ENCODE measurements around the gene C14orf93. TPM values are rescaled to one million over a fixed set of nuclear protein-coding genes. Genes with fewer than 3 reads are reported as not detected.
A peak's percentile ranks its signal among the peaks of the same experiment; 100 is the strongest.

Gene C14orf93
- total RNA-seq, 2 donors from 2014 or later, result 9.0 to 9.1 TPM

GRCh38 chr14:22985894-22986507, 23.9 kb downstream of the C14orf93 start:
- Mint-ChIP-seq H3K27ac (no peak overlapping the region), H3K36me3 (ENCODE audit: low read depth) (peaks cover 3% of the 10 kb centered on the region), H3K4me1 (peaks cover 4% of the 10 kb centered on the region), H3K4me3 (no peak overlapping the region), H3K27me3 (no peaks in the 10 kb centered on the region)
- ATAC-seq, result no peak
- H3K9me3 ChIP-seq (ENCODE audit: control insufficient read depth, low read length, poor library complexity, severe bottlenecking), result no peaks in the 10 kb centered on the region
- DNase-seq, result no peak

- H3K27ac Mint-ChIP-seq, result no peak overlapping the region
- DNase-seq (no peak), ATAC-seq (no peak)
- H3K9me3 ChIP-seq (ENCODE audit: control insufficient read depth, low read length, poor library complexity, severe bottlenecking), result no peaks in the 10 kb centered on the region
- peaks cover 5% of the 10 kb centered on the region for H3K4me1 Mint-ChIP-seq
- H3K27me3 Mint-ChIP-seq, result no peaks in the 10 kb centered on the region
- H3K4me3 Mint-ChIP-seq, result peak overlapping the region; percentile 52
- H3K36me3 Mint-ChIP-seq (ENCODE audit: low read depth), result peaks cover 3% of the 10 kb centered on the region
These were observed 24.8 kb downstream of the C14orf93 start for GRCh38 chr14:22984959-22985658.

DNA sequence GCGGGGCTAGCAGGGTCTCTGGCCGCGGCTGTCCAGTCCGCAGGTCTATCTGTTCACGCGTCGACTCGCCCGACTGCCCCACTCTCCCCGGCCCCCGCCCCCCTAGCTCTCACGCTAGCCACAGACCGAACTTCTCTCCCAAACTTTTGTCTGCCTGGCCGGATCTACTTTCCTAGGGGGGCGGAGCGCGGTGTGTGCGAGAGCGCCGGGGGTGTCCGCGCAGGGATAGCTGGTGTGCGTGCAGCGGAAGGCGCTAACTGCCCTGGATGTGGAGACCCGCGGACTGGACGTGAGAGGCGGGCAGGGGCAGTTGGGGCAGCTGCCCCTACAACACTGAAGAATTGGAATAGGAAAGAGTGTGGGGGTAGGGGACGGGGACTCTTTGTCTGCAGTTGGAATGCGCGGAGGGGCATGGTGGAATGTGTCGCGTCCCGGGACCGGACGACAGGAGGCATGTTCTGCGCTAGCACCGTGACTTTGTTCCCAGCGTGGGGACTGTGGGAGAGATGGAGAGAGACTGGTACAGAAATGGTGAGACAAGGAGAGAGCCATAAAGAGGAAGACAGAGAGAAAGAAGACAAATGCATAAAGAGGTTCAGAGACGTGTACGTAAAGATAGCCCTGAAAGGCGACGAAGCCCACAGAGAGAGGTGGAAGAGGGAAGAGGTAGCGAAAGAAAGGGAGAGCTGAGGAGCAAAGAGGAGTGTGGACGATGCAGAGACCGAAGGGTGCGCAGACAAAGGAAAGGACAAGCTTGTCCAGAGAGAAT, 27.3 kb downstream of the C14orf93 start, which contains the start of gene AJUBA:
TSS of gene AJUBA (minus strand) at position 75 of the 769 bp plus-strand sequence. CDS start 285 bp downstream, outside the sequence.
- Mint-ChIP-seq H3K27ac (no peak within 1 kb of the TSS), H3K4me3 (peak within 1 kb of the TSS; percentile 75)

DNA sequence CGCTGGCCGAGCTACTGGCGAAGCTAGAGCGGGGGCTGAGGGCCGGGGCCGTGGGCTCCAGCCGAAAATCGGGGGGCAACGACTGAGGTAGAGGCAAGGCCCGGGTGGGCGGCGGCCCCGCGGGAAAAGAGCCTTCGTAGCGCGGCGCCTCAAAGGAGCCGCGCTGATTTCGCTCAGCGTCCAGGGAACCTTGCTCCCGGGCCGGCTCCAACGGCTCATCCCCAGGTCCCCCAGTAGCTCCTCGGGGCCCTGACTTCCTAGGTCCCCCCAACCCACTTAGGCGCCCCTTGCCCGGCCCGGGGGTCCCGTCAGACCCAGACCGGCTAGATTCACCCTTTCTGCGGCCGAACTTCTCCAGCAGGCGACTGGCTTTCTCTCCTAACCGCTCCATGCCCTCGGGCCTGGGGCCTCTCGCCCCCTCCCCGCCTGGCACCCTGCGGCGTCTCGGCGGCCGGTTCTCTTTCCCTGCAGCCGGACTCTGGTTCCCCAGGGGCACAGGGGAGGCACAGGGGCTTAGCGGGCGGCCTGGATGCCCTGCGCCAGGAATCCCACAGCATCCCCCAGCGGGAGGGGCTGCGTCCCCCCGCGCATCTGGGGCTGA, 28.0 kb downstream of the C14orf93 start:
- H3K4me3 Mint-ChIP-seq, result no peak overlapping the region
- no peak for ATAC-seq

More for the DNA sequence above, 27.3 kb downstream of the C14orf93 start, which contains the start of gene AJUBA:
- DNase-seq, result peak; percentile 46 to 49 (median 47)
- peaks cover 3% of the 10 kb centered on the region for H3K36me3 Mint-ChIP-seq (ENCODE audit: low read depth)
- no peaks in the 10 kb centered on the region for H3K9me3 ChIP-seq (ENCODE audit: control insufficient read depth, low read length, poor library complexity, severe bottlenecking)
- peaks cover 10% of the 10 kb centered on the region for H3K4me1 Mint-ChIP-seq
- peak; percentile 66 for ATAC-seq
- H3K27me3 Mint-ChIP-seq, result no peaks in the 10 kb centered on the region

GRCh38 chr14:22981090-22981875, 28.7 kb downstream of the C14orf93 start:
- H3K4me1 Mint-ChIP-seq, result peaks cover 12% of the 10 kb centered on the region
- DNase-seq (peak in 1 of 3 donors; percentile 18), ATAC-seq (peak; percentile 12)
- peak overlapping the region; percentile 75 for H3K4me3 Mint-ChIP-seq
- H3K9me3 ChIP-seq (ENCODE audit: control insufficient read depth, low read length, poor library complexity, severe bottlenecking), result no peaks in the 10 kb centered on the region
- H3K27me3 Mint-ChIP-seq, result no peaks in the 10 kb centered on the region
- no peak overlapping the region for H3K27ac Mint-ChIP-seq
- peaks cover 5% of the 10 kb centered on the region for H3K36me3 Mint-ChIP-seq (ENCODE audit: low read depth)

More for the DNA sequence above, 28.0 kb downstream of the C14orf93 start:
- no peaks in the 10 kb centered on the region for H3K27me3 Mint-ChIP-seq
- H3K36me3 Mint-ChIP-seq (ENCODE audit: low read depth), result peaks cover 5% of the 10 kb centered on the region
- H3K27ac Mint-ChIP-seq, result no peak overlapping the region
- peaks cover 12% of the 10 kb centered on the region for H3K4me1 Mint-ChIP-seq
- DNase-seq, result no peak
- no peaks in the 10 kb centered on the region for H3K9me3 ChIP-seq (ENCODE audit: control insufficient read depth, low read length, poor library complexity, severe bottlenecking)

DNA sequence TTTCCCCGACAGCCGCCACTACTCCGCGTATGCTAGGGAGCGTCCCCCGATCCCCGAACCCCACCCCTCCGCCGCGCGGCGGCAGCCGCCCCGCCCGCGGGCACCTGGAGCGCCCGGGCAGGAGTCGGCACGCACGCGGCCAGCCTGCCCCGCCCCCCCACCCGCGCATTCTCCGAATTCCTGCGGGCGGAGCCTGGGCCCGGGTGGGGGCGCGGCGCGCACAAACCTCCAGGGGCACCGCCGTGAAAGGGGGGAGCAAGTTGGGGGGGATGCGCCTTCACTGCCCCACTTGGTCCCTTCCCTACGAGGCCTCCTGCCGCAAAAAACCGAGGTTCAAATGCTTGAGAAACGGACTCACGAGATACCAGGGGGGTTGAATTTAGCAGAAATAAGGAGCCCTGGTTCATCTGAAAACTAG, 29.3 kb downstream of the C14orf93 start:
- peaks cover 12% of the 10 kb centered on the region for H3K4me1 Mint-ChIP-seq
- peak in 2 of 3 donors; percentile 23 to 33 for DNase-seq
- peaks cover 5% of the 10 kb centered on the region for H3K36me3 Mint-ChIP-seq (ENCODE audit: low read depth)
- no peaks in the 10 kb centered on the region for H3K27me3 Mint-ChIP-seq
- no peaks in the 10 kb centered on the region for H3K9me3 ChIP-seq (ENCODE audit: control insufficient read depth, low read length, poor library complexity, severe bottlenecking)
- no peak overlapping the region for H3K27ac Mint-ChIP-seq
- peak overlapping the region; percentile 75 for H3K4me3 Mint-ChIP-seq
- peak; percentile 27 for ATAC-seq

DNA sequence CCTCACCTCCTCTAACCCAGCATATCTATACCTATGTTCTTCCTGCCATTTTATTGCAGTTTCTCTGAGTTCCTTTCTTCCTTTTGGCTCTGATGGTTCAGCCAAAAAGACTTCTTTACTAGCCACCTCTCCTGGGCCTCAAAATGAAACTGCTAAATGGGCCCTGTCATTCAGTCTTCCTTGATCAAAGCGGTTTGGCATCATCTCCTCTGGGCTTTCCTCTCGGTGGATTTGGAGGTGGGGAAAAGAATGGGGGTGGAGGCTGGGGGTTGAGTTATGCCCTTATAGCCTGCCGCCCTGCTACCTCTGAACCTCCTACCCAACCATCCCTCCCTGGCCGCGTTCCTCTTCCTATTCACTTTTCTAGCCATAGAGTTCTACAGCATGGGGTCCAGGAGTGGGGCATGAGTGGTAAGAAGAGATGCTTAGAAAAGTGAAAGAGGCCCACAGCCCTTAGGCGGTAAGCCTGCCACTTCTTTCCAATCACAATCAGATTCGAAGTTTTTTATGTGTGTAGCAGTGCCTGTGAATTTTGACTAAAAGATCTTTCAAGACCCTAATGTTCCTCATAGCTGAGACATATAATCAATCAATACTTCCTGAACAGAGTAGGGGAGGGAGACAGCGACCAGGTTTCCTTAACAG, 30.1 kb downstream of the C14orf93 start:
- Mint-ChIP-seq H3K36me3 (ENCODE audit: low read depth) (peaks cover 2% of the 10 kb centered on the region), H3K27me3 (no peaks in the 10 kb centered on the region), H3K27ac (no peak overlapping the region), H3K4me3 (peak overlapping the region; percentile 74), H3K4me1 (peaks cover 10% of the 10 kb centered on the region)
- no peaks in the 10 kb centered on the region for H3K9me3 ChIP-seq (ENCODE audit: control insufficient read depth, low read length, poor library complexity, severe bottlenecking)
- no peak for ATAC-seq
- no peak for DNase-seq

- H3K4me3 Mint-ChIP-seq, result no peak overlapping the region
These were observed 30.8 kb downstream of the C14orf93 start for GRCh38 chr14:22978981-22979671.

GRCh38 chr14:22978487-22978837, 31.5 kb downstream of the C14orf93 start:
- Mint-ChIP-seq H3K4me3 (no peak overlapping the region), H3K4me1 (peaks cover 14% of the 10 kb centered on the region), H3K27ac (no peak overlapping the region), H3K27me3 (no peaks in the 10 kb centered on the region), H3K36me3 (ENCODE audit: low read depth) (peaks cover 2% of the 10 kb centered on the region)
- no peak for ATAC-seq
- DNase-seq, result no peak
- H3K9me3 ChIP-seq (ENCODE audit: control insufficient read depth, low read length, poor library complexity, severe bottlenecking), result no peaks in the 10 kb centered on the region

More at GRCh38 chr14:22978981-22979671, 30.8 kb downstream of the C14orf93 start:
- Mint-ChIP-seq H3K27ac (no peak overlapping the region), H3K4me1 (peaks cover 10% of the 10 kb centered on the region), H3K36me3 (ENCODE audit: low read depth) (peaks cover 2% of the 10 kb centered on the region), H3K27me3 (no peaks in the 10 kb centered on the region)
- no peaks in the 10 kb centered on the region for H3K9me3 ChIP-seq (ENCODE audit: control insufficient read depth, low read length, poor library complexity, severe bottlenecking)
- ATAC-seq (no peak), DNase-seq (no peak)

- H3K27ac Mint-ChIP-seq, result no peak overlapping the region
- DNase-seq, result no peak
- no peaks in the 10 kb centered on the region for H3K9me3 ChIP-seq (ENCODE audit: control insufficient read depth, low read length, poor library complexity, severe bottlenecking)
- peaks cover 2% of the 10 kb centered on the region for H3K36me3 Mint-ChIP-seq (ENCODE audit: low read depth)
- H3K4me1 Mint-ChIP-seq, result peaks cover 14% of the 10 kb centered on the region
- no peaks in the 10 kb centered on the region for H3K27me3 Mint-ChIP-seq
- no peak for ATAC-seq
- H3K4me3 Mint-ChIP-seq, result no peak overlapping the region
These were observed 32.1 kb downstream of the C14orf93 start for GRCh38 chr14:22977684-22978486.

- ATAC-seq (no peak), DNase-seq (no peak)
- H3K9me3 ChIP-seq (ENCODE audit: control insufficient read depth, low read length, poor library complexity, severe bottlenecking), result no peaks in the 10 kb centered on the region
- Mint-ChIP-seq H3K27ac (no peak overlapping the region), H3K36me3 (ENCODE audit: low read depth) (peaks cover 2% of the 10 kb centered on the region), H3K4me1 (peaks cover 14% of the 10 kb centered on the region), H3K27me3 (no peaks in the 10 kb centered on the region), H3K4me3 (no peak overlapping the region)
These were observed 32.6 kb downstream of the C14orf93 start for GRCh38 chr14:22977434-22977683.

All from T-helper 17 cell (primary cell).